Measurements from ENCODE around the gene CUL4A. TPM values are rescaled to one million over a fixed set of nuclear protein-coding genes. Genes with fewer than 3 reads are reported as not detected.
"Not testable (repeated sequence)": the region's sequence is repeated elsewhere in the genome, so short reads cannot be mapped to it uniquely, and the experiment has no call there.

CUL4A gene
- total RNA-seq, 2 experiments from 2014 or later = 66.0 to 66.3 TPM

- Mint-ChIP-seq H3K27ac (no peak overlapping the region), H3K4me3 (no peak overlapping the region), H3K36me3 (peaks cover 11% of the 10 kb centered on the region), H3K4me1 (peaks cover 26% of the 10 kb centered on the region), H3K9me3 (peaks cover 2% of the 10 kb centered on the region), H3K27me3 (no peaks in the 10 kb centered on the region)
- ATAC-seq (ENCODE audit: low read depth) = no peak
- DNase-seq = no peak
- POLR2A ChIA-PET = interaction anchor here (1.2 kb wide), 1 partner anchor 10 kb away, joined by 3 read pairs; no protein-coding TSS in a partner anchor
Measured at GRCh38 chr13:113299951-113300350, 90.5 kb downstream of the CUL4A start.

GRCh38 chr13:113302986-113303385 is 93.6 kb downstream of the CUL4A start:
- Mint-ChIP-seq H3K4me3 (no peak overlapping the region), H3K27ac (no peak overlapping the region), H3K27me3 (no peaks in the 10 kb centered on the region), H3K9me3 (no peaks in the 10 kb centered on the region), H3K36me3 (peaks cover 6% of the 10 kb centered on the region), H3K4me1 (peaks cover 18% of the 10 kb centered on the region)
- DNase-seq (no peak), ATAC-seq (ENCODE audit: low read depth) (no peak)
- POLR2A ChIA-PET = no interaction called here

GRCh38 chr13:113304121-113304520 is 94.7 kb downstream of the CUL4A start:
- Mint-ChIP-seq H3K27ac (no peak overlapping the region), H3K36me3 (peaks cover 6% of the 10 kb centered on the region), H3K4me3 (no peak overlapping the region), H3K9me3 (no peaks in the 10 kb centered on the region), H3K27me3 (no peaks in the 10 kb centered on the region), H3K4me1 (peaks cover 9% of the 10 kb centered on the region)
- ATAC-seq (ENCODE audit: low read depth) (no peak), DNase-seq (no peak)
- POLR2A ChIA-PET = no interaction called here

- Mint-ChIP-seq H3K36me3 (peaks cover 10% of the 10 kb centered on the region), H3K27me3 (no peaks in the 10 kb centered on the region), H3K4me3 (no peak overlapping the region), H3K27ac (no peak overlapping the region), H3K4me1 (peaks cover 9% of the 10 kb centered on the region), H3K9me3 (no peaks in the 10 kb centered on the region)
- ATAC-seq (ENCODE audit: low read depth) = no peak
- POLR2A ChIA-PET = no interaction called here
- no peak for DNase-seq
Measured at GRCh38 chr13:113305208-113305607, 95.8 kb downstream of the CUL4A start.

- Mint-ChIP-seq H3K9me3 (no peaks in the 10 kb centered on the region), H3K4me3 (no peak overlapping the region), H3K27me3 (no peaks in the 10 kb centered on the region), H3K36me3 (peaks cover 11% of the 10 kb centered on the region), H3K4me1 (peaks cover 5% of the 10 kb centered on the region), H3K27ac (no peak overlapping the region)
- ATAC-seq (ENCODE audit: low read depth) (no peak), DNase-seq (no peak)
- POLR2A ChIA-PET = no interaction called here
Measured at GRCh38 chr13:113307491-113307890, 98.1 kb downstream of the CUL4A start.

- POLR2A ChIA-PET = no interaction called here
- H3K4me3 Mint-ChIP-seq = no peak overlapping the region
- peaks cover 2% of the 10 kb centered on the region for H3K4me1 Mint-ChIP-seq
- DNase-seq (no peak), ATAC-seq (ENCODE audit: low read depth) (no peak)
- peaks cover 11% of the 10 kb centered on the region for H3K36me3 Mint-ChIP-seq
- no peaks in the 10 kb centered on the region for H3K27me3 Mint-ChIP-seq
- no peaks in the 10 kb centered on the region for H3K9me3 Mint-ChIP-seq
- H3K27ac Mint-ChIP-seq = no peak overlapping the region
Measured at GRCh38 chr13:113309473-113309872, 100.1 kb downstream of the CUL4A start.

GRCh38 chr13:113314112-113314511 is 104.7 kb downstream of the CUL4A start:
- H3K36me3 Mint-ChIP-seq; H3K27ac Mint-ChIP-seq; H3K27me3 Mint-ChIP-seq; H3K4me1 Mint-ChIP-seq; H3K4me3 Mint-ChIP-seq; H3K9me3 Mint-ChIP-seq; POLR2A ChIA-PET; DNase-seq; ATAC-seq (ENCODE audit: low read depth): not testable (repeated sequence)

GRCh38 chr13:113314895-113315470 is 105.6 kb downstream of the CUL4A start:
- H3K36me3 Mint-ChIP-seq; H3K27ac Mint-ChIP-seq; DNase-seq; ATAC-seq (ENCODE audit: low read depth); H3K4me1 Mint-ChIP-seq; H3K27me3 Mint-ChIP-seq; H3K9me3 Mint-ChIP-seq; POLR2A ChIA-PET; H3K4me3 Mint-ChIP-seq: not testable (repeated sequence)

GRCh38 chr13:113315992-113316391 is 106.6 kb downstream of the CUL4A start:
- peaks cover 5% of the 10 kb centered on the region for H3K36me3 Mint-ChIP-seq
- H3K9me3 Mint-ChIP-seq = no peaks in the 10 kb centered on the region
- H3K27ac Mint-ChIP-seq = no peak overlapping the region
- POLR2A ChIA-PET = no interaction called here
- no peaks in the 10 kb centered on the region for H3K27me3 Mint-ChIP-seq
- ATAC-seq (ENCODE audit: low read depth) (no peak), DNase-seq (no peak)
- no peak overlapping the region for H3K4me3 Mint-ChIP-seq
- H3K4me1 Mint-ChIP-seq = peaks cover 4% of the 10 kb centered on the region

Small RNA genes lying within 50 kb of the gene (microRNA-seq; reads per million reads assigned to microRNA genes)
- gene MIR8075 = not detected

Other genes starting within 250 kb of the CUL4A start
- gene MCF2L, start 240.4 kb upstream of the CUL4A start, total RNA-seq = 10 to 100 TPM in 1 of 2 experiments, 1 to 10 TPM in 1; 9.3 to 11.5 TPM
- under 1 TPM in 1 of 2 experiments, not detected in 1; 0.31 TPM for gene F7, start 103.8 kb upstream of the CUL4A start, total RNA-seq
- gene F10, start 86.8 kb upstream of the CUL4A start, total RNA-seq = not detected
- gene PROZ, start 51.0 kb upstream of the CUL4A start, total RNA-seq = not detected
- 10 to 100 TPM; 59.3 to 60.8 TPM for gene PCID2, start 944 bp upstream of the CUL4A start, total RNA-seq
- 10 to 100 TPM; 90.1 to 96.5 TPM for gene LAMP1, start 87.6 kb downstream of the CUL4A start, total RNA-seq
- gene GRTP1, start 154.5 kb downstream of the CUL4A start, total RNA-seq = not detected
- gene ADPRHL1, start 243.9 kb downstream of the CUL4A start, total RNA-seq = 1 to 10 TPM in 1 of 2 experiments, under 1 TPM in 1; 0.82 to 1.0 TPM